ENCODE results near the gene CHAT.

DNA sequence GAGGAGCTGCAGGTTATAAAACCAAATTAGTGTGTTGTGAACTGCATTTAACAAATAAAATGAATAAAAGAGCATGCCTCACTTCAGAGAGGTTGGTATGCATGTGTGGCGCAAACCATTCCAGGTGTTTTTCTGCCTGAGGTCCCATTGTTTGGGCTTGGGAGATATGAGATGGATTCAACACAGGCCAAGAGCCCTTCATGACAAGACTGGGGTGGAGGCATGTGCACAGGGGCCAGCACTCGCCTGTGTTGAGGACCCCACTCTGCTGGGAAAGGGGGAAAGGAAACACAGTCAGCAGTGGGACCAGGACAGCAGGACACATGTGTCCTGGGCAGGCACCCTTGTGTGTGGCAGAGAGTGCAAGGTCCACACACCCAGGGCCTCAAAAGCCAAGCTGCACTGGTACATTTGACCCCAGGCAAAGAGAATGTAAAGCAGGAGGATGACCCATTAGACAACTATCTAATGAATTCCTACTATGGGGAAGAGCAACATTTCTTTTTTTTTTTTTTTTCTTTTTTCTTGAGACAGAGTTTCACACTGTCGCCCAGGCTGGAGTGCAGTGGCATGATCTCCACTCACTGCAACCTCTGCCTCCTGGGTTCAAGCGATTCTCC, 12.9 kb upstream of the CHAT start:
- TF ChIP-seq, protein P1, sequence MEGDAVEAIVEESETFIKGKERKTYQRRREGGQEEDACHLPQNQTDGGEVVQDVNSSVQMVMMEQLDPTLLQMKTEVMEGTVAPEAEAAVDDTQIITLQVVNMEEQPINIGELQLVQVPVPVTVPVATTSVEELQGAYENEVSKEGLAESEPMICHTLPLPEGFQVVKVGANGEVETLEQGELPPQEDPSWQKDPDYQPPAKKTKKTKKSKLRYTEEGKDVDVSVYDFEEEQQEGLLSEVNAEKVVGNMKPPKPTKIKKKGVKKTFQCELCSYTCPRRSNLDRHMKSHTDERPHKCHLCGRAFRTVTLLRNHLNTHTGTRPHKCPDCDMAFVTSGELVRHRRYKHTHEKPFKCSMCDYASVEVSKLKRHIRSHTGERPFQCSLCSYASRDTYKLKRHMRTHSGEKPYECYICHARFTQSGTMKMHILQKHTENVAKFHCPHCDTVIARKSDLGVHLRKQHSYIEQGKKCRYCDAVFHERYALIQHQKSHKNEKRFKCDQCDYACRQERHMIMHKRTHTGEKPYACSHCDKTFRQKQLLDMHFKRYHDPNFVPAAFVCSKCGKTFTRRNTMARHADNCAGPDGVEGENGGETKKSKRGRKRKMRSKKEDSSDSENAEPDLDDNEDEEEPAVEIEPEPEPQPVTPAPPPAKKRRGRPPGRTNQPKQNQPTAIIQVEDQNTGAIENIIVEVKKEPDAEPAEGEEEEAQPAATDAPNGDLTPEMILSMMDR (IDR thresholded peaks at IDR 0.05) = no peak
- TF ChIP-seq POLR2A (IDR thresholded peaks at IDR 0.05) = no peak

Data from right lobe of liver (tissue), 4 donors.